AG10803 (cell line): ENCODE measurements around the gene GRM4.
"Not testable (repeated sequence)": the region's sequence is repeated elsewhere in the genome, so short reads cannot be mapped to it uniquely, and the experiment has no call there.

Experiments
- DNase-seq: peaks from one replicate; pipeline ENCODE4 v3.0.0; 2010; ENCODE audit warnings: low read depth
- H3K4me3 ChIP-seq: 2 replicates; pipeline ENCODE4 v1.5.1; 2011; ENCODE audit warnings: mild to moderate bottlenecking, low read length, control low read depth
- TF ChIP-seq, protein P1 (sequence below): conservative IDR thresholded peaks from 2 replicates; pipeline ENCODE4 v1.5.1; 2011; ENCODE audit warnings: mild to moderate bottlenecking, low read length, control low read depth, inconsistent platforms

Gene GRM4

GRCh38 chr6:34146021-34146782 is at the start of gene GRM4:
GRM4 (minus strand) TSS chr6:34146087; CDS start chr6:34133496, 12,591 bp downstream.
- TF ChIP-seq, protein P1, sequence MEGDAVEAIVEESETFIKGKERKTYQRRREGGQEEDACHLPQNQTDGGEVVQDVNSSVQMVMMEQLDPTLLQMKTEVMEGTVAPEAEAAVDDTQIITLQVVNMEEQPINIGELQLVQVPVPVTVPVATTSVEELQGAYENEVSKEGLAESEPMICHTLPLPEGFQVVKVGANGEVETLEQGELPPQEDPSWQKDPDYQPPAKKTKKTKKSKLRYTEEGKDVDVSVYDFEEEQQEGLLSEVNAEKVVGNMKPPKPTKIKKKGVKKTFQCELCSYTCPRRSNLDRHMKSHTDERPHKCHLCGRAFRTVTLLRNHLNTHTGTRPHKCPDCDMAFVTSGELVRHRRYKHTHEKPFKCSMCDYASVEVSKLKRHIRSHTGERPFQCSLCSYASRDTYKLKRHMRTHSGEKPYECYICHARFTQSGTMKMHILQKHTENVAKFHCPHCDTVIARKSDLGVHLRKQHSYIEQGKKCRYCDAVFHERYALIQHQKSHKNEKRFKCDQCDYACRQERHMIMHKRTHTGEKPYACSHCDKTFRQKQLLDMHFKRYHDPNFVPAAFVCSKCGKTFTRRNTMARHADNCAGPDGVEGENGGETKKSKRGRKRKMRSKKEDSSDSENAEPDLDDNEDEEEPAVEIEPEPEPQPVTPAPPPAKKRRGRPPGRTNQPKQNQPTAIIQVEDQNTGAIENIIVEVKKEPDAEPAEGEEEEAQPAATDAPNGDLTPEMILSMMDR, result no peak
- peak within 1 kb of the TSS; percentile 38 for H3K4me3 ChIP-seq
- DNase-seq, result no peak

GRCh38 chr6:34194772-34195171 is 48.9 kb upstream of the GRM4 start:
- no peak overlapping the region for H3K4me3 ChIP-seq
- DNase-seq, result no peak
- TF ChIP-seq, protein P1, result no peak

GRCh38 chr6:34190504-34191122 is 44.7 kb upstream of the GRM4 start:
- no peak for DNase-seq
- TF ChIP-seq, protein P1, result no peak
- no peak overlapping the region for H3K4me3 ChIP-seq

GRCh38 chr6:34189806-34190503 is 44.1 kb upstream of the GRM4 start:
- TF ChIP-seq, protein P1, result no peak
- DNase-seq, result no peak
- H3K4me3 ChIP-seq, result no peak overlapping the region

- DNase-seq, result not testable (repeated sequence)
Measured at GRCh38 chr6:34184726-34185125, 38.8 kb upstream of the GRM4 start.

GRCh38 chr6:34182751-34183531 is 37.1 kb upstream of the GRM4 start:
- H3K4me3 ChIP-seq, result no peak overlapping the region

More at GRCh38 chr6:34184726-34185125, 38.8 kb upstream of the GRM4 start:
- H3K4me3 ChIP-seq, result not testable (repeated sequence)

More at GRCh38 chr6:34182751-34183531, 37.1 kb upstream of the GRM4 start:
- TF ChIP-seq, protein P1, result no peak
- peak; percentile 16 for DNase-seq
